HG03280 (cell line): ENCODE results near the gene EXOC6B.

Experiments
- ATAC-seq: cut with Tn5 transposase; IDR thresholded peaks from one replicate; pipeline ENCODE4 v1.9.1; 2021; ENCODE audit warnings: mild to moderate bottlenecking, moderate library complexity; ENCODE audit not compliant: unreplicated experiment

Gene EXOC6B

DNA sequence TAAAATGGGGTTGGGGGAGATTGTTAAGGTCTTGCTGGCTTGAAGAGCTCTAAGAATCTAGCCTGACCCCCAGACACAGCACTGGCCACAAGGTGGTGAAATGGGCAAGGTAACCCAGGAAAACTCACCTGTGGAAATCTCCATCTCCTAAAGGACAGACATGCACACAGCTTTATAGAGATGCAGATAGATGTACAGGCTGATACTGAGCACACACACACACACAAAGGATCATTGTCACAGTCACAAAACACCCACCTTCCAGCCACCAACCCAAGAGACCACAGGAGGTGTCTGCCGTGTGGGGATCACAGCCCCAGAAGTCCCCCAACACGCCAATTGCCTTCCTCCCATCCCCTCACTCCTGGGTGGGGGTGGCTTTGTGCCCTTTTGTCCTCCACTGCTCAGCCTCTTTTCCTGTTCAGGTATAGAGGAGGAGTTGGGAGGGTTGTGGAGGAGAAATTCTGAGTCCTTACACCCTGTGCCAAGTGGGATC lies 674.9 kb downstream of the EXOC6B start:
- ATAC-seq, result no peak

- peak; percentile 69 for ATAC-seq
Observed at GRCh38 chr2:72150157-72150860, 675.5 kb downstream of the EXOC6B start.

DNA sequence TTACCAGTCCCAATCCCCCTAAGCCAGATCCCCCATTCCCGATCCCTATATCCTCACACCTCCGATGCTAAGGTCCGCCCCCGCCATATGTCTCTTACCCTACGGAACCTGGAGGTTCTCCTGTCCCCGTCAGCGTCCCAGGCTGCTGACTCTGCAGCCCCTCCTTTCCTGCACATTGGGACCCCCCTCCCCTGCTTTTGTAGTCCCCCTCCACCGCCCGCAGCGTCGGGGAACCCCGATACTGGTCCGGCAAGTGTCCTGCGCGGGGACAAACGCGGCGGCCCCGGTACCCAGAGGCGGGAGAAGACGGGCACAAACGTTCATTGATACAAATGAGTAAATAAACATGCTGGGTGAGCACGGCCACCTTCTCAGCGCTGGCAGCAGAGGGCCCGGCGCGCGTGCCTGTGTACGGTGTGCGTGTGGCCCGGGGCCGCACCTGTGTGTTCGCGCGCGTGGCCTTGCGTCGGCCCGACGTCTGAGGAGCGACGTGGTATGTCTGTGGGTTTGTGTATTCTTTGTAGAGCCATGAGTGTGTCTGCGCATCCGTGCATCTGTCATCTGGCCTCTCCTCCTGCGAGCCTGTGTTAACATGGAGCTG lies 676.2 kb downstream of the EXOC6B start:
- no peak for ATAC-seq

- no peak for ATAC-seq
Observed at GRCh38 chr2:72148837-72149555, 676.8 kb downstream of the EXOC6B start.

GRCh38 chr2:72148003-72148836 lies 677.6 kb downstream of the EXOC6B start:
- ATAC-seq, result no peak

DNA sequence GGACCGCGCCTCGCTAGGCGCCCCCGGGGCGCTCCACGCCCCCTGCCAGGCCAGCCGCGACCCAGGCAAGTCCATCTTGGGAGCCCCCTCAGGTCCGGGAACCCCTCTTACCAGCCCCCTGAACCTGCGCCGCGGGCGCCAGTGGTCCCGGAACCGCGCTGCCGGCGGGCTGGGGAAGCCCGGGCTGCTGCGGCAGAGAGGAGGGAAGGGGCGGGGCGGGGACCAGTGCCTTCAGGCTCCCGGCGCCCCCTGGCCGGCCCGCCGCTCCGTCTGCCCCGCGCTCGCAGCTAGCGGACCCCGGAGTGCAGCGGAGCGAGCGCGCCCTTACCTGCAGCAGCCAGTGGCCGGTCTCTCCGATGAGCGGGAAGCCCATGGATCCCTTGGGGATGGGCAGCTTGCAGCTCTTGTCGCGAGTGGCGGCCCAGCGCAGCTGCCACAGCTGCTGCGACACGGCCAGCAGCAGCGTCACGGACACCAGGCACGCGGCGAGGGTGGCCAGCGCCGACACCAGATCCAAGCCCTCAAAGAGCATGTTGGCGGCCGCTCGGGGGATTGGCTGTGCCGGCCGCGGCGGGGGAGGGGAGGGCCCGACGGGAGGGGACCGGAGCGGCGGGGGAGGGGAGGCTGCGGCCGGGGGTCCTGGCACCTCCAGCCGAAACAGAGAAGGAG lies 678.4 kb downstream of the EXOC6B start, which contains the start of gene CYP26B1:
CYP26B1 (minus strand) TSS at position 560 of the 669 bp plus-strand sequence; CDS start at position 532, 28 bp downstream.
- ATAC-seq, result no peak

DNA sequence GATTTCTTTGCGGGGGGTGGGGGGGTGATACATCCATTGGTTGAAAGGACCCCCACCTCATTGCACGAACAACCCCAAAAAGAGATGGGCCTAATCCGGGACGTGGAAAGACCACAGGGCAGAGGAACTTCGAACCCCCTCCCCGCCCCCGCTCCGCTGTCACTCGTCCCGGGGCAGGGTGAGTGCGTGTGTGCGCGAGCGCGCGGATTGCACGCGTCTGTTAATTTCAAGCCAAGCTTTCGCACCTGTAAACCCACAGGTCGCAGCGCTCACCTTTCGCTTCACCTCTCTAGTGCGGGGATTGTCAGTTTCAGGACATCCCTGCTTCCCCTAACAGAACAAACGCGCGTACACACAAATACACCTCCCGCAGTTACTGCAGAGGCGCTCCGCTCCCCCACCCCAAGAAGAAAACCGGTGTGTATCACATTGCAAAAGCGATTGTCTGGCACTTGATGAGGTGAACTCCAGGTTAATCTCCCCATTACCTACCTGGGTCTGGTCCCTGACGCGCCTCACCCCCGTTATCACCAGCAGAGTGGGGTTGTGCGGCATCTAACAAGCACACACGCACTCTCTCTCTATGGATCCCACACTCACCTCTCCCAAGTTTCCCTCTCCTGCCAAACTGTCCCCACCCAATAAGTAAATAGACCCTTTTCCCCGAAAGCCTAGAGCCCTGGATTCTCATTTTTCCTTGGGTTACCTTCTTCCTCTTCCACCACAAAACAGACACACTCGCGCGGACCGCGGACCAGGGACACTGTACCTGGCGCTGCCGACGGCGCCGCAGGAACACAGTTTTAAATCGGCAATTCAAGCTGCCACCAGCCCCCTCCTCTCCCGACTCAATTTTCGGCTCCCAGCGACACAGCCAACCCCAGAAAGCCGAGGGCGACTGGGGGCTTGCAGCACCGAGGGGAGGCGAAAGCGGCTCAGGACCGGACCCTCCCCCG lies 679.2 kb downstream of the EXOC6B start:
- ATAC-seq, result no peak

DNA sequence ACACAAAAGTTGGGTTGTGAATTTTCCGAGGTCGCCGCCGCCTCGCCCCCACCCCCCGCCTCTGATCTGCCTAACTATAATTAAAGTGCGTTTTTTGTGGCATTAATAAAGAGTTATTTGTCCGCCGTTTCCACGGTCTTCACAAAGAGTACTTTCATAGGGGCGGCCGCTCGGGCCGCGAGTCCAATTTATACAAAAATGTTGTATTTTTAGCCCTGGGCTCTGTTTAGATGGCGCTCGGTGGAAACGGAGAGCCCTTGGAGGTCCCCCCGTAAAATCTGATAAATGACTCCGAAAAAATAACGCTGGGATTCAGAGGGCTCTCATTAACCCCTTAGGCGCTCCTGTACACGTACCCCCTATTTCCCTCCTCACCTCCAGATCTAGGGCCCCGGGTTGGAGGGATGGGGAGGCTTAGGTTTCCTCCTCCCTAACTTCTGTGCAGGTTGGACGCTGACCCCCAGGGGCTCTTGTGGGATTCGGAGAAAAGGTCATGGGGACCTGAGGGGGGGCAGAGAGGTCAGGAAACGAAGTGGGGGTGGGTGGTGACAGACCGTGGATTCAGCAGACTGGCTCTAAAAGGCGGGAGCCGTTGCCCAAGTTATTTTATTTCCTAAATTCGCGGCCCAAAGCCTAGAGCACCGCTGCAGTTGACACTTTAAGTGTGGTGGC lies 680.0 kb downstream of the EXOC6B start:
- no peak for ATAC-seq

GRCh38 chr2:72145289-72145657 lies 680.6 kb downstream of the EXOC6B start:
- ATAC-seq, result no peak

DNA sequence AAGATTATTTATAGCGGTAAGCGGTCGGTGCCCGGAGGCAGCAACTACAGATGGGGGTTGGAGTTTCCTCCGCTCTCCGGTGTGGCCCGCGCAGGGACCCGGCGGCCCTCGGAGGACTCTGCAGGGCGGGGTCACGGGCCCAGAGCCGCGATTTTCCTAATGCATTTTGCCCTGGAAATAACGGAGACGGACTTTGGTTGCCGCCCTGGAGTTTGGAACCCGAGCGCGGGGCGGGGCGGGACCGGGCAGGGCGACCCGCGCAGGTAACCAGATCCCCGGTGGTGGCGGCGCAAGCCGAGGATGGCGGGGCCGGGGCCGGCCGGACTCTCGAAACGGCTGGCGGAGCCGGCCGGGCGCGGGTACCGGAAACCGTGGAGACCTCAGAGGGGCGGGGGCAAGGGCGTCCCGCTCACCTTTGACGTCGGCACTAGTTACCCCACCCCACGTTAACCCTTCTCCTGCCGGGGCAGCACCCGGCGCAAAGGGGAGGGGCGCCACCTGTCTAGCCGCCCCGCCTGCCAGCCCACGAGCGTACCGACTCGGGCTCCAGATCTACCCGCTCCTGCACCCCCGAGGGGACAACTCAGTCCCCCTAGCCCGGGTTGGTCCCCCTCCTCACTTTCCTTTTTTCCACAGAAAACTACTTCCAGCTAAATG lies 681.1 kb downstream of the EXOC6B start:
- ATAC-seq, result no peak

- no peak for ATAC-seq
Observed at GRCh38 chr2:72144274-72144631, 681.6 kb downstream of the EXOC6B start.

- ATAC-seq, result no peak
Observed at GRCh38 chr2:72143441-72144273, 682.2 kb downstream of the EXOC6B start.

- no peak for ATAC-seq
Observed at GRCh38 chr2:72142570-72143440, 683.0 kb downstream of the EXOC6B start.

- ATAC-seq, result no peak
Observed at GRCh38 chr2:72141881-72142451, 683.9 kb downstream of the EXOC6B start.

DNA sequence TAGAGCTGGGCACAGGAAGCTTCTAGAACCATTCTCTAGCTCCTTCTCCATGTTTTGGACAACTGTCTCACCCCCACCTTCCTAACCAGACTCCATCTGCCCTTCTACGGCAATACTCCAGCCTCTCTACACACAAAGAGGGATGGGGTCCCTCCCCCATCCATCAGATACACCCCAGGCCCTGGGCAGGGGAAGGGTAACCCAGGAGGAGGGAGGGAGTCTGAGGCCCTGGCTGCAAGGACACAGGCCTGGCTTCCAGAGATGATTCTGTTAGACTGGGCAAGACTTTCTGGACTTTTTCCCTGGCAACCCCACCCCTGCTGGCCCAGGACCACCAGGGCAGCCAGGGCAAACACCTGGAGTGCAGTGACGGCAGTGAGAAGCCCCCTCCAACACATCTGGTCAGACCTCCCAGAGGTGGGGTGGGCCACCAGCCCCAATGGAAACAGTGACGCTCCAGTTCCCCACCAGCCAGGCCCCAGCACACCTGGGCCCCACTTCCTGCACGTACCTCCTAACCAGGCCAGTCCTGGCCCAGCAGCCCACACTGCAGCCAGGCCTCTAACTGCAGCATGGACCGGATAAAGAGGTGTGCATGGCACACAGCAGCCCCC lies 684.7 kb downstream of the EXOC6B start:
- no peak for ATAC-seq

- no peak for ATAC-seq
Observed at GRCh38 chr2:72140621-72140960, 685.2 kb downstream of the EXOC6B start.
